Effector CD8-positive, alpha-beta T cell (primary cell): Measurements from ENCODE around the gene PAPLN.

Experiments used
- DNase-seq: peaks from one replicate; lab custom pipeline; 2025; lab: John Stamatoyannopoulos, UW

PAPLN gene

DNA sequence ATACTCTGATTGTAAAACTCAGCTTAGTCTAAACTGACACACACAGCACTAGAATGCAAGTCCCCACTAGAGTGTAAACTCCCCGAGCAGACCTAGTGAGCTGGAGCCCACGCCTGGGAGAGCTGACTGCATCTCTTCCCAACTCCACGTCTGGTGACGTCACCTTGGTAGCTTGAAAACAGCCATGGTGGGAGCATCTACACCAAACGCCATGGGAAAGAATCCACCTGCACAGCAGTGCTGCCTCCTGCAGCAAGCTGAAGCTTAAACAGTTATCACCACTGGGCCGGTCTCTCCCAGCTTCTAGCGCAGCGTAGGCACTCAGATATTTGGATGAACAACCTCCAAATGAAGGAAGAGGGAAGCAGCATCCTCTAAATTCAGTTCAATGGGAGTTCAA lies 4.3 kb upstream of the PAPLN start:
- DNase-seq = no peak

DNA sequence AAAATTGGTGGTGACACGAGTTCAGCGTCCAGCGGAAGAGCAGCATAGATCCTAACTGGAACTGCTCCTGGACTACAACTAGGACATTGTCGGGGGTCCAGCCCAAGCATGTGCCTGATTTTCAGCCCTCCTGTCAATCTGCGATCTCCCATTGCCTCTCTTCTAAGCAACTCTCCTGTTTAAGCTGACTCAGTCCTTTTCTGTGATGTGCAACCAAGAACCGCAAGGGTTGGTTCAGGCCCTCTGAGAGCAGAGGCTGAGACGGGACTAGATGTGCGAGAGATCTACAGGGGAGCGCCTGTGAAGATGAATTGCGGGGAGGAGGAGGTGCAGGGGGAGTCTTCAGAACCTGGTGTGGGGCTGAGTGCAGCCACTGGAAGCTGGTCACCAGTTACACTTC lies 3.7 kb upstream of the PAPLN start:
- no peak for DNase-seq

DNA sequence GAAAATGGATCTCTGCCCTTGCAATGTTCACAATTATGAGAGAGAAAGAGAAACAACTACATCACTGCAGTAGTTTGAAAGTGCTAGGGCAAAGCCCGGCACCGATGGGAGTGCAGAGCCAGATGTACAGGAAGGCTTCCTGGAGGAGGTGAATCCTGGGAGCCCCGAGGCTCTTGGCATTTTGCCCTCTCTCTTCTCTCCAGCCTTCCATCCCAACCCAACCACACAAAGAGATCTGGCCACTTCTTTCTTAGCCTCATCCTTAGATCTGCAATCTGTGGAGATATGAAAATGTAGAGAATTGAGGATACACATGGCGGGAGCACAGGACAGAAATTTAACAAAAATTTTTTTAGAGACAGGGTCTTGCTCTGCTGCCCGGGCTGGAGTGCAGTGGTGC lies 3.3 kb upstream of the PAPLN start:
- no peak for DNase-seq

GRCh38 chr14:73234586-73235394 lies 2.5 kb upstream of the PAPLN start:
- no peak for DNase-seq

GRCh38 chr14:73235531-73236155 lies 1.7 kb upstream of the PAPLN start:
- DNase-seq = no peak

- no peak for DNase-seq
Observed at GRCh38 chr14:73236157-73236556, 1.1 kb upstream of the PAPLN start.

- DNase-seq = no peak
Observed at GRCh38 chr14:73236752-73237218, 521 bp upstream of the PAPLN start.

DNA sequence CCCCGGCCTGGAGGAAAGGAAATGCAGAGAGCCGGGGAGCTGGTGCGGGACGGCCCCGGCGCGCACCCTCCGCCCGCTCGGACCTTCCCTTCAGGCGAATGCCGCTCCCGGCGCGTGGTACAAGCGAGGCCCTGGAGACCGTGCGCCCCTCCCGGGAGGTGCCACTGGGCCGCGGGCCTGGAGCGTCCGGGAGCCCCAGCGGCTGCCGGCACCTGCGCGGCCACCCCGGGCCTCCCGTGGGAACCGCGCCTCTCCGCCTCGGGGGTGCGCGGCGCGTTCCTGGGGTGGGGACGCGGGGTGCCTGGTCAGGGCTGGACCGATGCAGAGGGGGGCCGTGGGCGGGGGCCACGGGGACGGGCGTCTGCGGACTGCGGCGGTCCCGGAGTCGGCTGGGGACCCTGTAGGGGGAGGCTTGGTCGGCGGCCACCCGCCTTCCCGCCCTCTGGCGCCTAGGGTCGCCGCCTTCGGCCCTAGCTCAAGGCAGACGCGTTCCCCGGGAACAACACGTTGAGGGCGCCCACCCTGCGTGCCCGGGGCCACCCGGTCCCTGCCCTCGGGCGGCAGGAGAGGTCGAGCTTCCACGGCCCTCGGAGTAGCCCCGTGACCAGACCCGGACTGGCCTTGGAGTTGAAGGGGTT lies 599 bp downstream of the PAPLN start:
- DNase-seq = no peak

- no peak for DNase-seq
Observed at GRCh38 chr14:73238424-73238852, 1.1 kb downstream of the PAPLN start.

GRCh38 chr14:73238941-73239340 lies 1.6 kb downstream of the PAPLN start:
- no peak for DNase-seq

DNA sequence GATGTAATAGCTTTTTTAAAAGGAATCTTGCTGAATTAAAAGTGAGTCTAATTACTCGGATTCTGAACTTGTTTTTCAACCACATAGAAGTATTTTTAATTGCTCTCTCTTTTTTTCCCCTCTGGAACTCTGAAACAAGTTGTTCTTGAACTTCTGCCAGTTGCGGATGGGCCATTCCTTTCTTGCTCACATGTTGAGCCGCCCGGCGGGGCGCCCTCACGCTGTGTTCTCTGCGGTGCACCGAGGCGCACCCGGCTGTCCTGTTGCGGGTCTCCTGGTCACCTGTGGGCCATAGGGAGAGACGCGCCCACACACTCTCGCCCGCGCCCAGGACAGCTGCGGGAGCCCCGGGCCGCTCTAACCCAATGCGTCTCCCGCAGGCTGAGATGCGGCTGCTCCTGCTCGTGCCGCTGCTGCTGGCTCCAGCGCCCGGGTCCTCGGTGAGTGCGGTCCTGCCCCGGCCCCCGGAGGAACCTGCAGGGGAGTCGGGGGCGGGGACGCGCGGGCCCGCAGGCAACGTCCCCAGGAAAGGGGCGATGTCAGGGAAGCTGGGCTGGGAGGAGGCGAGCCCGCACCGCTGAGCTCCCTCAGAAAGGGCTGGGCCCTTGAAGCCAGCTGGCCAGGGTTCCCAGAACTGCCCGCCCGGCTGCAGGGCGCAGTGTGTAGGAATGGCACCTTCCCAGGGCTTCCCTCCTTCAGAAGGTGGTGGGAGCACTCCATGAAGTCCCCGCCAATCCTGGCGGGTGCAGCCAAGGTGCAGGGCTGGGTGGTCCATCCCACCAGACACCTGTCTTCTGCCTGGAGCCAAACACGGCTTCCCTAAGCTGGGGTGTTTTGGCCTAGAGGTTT lies 2.3 kb downstream of the PAPLN start:
- DNase-seq = no peak

DNA sequence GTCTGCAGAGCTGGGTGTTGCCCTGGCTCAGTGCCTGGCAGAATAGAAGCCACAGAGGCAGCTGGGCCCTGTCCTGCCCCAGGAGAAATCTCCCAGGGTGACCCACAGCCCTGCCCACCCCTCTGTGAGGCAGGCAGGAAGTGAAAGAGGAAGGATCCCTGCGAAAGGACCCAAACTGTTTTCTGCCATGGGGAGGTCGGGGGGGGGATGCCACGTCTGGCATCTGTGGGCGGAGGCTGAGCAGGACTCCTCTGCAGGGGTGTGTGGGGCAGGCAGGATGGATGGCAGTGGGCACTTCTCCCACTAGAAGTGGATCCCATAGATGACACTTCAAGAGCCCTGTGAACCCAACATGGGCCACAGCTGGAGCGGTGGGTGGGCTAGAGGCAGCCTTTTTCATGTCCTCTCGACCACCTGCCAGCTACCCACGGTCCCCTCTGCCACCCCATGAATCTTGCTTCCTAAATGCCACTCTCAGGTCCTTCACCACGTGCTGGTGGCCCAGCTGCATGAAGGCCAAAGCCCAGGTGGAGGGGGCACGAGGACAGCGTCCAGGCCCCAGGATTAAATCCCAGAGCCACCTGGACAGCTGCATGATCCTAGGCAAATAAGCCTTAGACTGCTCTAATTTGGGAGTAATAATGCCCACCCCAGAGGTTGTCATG lies 3.6 kb downstream of the PAPLN start:
- DNase-seq = no peak

DNA sequence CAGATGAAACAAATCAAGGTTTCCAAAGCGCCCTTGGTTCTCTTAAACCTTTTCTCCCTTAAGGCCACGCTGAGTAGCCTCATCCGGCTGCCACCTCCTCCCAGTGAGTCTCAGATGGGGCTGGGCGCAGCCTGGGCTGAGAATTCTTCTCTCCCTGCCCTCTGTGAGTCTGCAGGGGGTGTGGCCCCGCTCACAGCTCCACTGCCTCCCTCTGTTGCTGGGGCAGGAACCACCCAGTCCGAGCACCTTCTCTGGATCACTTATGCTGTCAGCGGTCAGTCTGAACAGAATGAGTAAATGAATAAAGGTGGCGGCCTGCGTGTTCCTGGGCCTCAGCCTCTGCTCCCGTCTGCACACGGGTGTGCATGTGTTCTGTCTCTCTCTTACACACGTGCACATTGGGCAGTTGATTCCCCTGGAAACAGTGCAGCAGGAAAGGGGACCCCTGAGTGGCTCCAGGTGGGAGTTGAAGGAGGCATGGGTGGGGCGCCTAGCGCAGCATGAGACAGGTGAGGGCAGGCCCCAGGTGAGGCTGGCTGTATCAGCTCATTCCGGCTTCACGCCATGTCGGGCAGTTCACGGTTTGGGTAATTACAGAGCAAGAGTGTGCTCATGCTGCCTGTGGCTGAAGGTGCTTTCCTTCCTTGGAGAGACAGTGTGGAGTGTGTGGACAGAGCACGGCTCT lies 4.3 kb downstream of the PAPLN start:
- DNase-seq = no peak

GRCh38 chr14:73242357-73242901 lies 5.1 kb downstream of the PAPLN start:
- DNase-seq = no peak

DNA sequence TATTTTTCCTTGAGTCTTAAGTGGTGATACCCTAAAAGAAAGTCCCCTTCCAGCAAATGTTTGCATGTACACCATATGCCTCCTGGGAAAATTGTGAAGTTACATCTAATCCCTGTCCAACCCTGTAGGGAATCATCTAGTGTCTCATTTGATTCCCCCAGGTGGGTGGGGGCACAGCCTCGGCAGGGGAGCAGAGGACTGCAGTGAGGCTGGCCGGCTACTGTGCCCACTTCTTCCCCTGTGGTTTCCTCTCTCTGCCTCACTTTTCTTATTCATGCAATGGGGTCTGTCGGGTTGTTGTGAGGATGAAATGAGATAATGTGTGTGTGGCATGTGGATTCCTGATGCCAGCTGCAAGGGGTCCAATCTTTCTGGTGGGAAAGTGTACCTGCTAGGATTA lies 6.0 kb downstream of the PAPLN start:
- no peak for DNase-seq

DNA sequence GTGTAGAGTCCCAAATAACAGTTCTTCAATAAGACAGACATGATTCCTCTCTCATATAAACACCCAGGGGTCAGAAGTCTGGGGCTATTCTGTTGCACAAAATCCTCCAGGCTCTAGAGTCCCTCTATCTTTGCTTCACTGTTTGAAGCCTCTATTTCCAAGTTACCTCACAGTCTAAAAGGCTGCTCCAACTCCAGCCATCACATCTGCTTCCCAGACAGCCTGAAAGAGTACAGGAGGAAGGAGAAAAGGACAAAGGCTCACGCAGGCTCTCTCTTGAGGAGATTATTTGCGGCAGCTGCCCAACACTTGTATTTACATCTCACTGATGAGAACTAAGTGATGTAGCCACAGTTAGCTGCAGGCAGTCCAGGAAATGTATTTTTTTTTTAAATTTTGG lies 6.4 kb downstream of the PAPLN start:
- DNase-seq = no peak

DNA sequence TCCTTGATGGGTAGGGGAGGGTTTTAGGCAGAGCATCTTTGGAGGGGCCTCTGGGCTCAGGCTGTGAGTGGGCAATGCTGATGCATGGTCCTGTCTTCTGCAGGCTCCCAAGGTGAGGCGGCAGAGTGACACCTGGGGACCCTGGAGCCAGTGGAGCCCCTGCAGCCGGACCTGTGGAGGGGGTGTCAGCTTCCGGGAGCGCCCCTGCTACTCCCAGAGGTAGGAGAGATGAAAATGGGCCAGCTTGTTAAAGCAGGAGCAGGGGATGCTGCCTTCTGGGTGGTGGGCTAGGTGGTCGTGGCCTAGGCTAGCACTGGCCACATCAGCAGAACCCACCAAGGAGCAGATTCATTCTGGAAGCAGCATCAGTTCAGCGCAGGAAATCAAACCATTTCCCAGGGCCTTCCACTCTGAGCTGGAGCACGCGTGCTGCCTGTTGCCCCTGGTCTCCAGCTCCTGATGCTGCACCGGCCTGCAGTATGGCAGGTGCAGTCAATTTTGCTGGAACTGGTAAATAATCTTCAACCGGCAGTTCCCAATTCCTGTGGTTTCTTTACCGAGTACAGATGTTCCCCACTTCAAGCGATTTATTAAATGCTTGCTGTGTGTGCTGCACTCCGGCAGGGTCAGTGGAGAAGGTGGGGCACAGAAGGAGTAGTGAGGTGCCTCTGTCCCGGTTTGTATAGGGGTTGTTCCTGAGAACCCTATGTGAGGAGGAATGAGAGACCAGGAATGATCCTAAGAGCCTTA lies 7.4 kb downstream of the PAPLN start:
- DNase-seq = no peak

DNA sequence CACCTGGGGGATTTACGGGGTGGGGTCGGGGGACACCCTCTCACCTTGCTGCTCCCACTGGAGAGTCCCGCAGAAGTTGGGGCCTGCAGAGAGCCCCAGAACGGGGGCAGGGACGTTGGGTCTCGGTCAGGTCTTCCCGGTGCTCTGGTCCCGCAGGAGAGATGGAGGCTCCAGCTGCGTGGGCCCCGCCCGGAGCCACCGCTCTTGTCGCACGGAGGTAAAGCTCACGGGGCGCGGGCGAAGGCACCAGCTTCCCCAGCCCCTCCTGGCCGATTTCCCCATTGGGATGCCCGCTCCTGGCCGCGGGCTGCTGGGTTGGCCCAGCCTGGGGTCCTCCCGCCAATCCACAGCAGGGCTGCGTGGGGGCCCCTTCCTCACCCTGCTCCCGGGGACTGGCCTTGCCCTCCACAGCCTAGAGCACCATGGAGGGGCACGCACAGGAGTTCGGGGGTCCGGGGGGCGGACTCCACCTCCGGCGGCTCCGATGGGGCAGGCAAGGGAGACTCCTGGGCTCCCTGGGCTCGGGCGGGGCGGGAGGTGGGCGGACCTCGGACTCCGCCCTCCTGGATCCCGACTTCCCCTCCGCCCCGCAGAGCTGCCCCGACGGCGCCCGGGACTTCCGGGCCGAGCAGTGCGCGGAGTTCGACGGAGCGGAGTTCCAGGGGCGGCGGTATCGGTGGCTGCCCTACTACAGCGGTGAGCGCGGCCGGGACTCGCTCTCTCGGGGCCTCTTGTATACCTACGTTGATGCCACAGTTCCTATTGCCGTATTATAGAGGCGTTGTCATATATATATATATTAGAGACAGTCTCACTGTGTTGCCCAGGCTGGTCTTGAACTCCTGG lies 8.4 kb downstream of the PAPLN start:
- peak; percentile 28 for DNase-seq
